Stimulated activated CD4-positive, alpha-beta T cell treated with anti-CD3 and anti-CD28 coated beads, TNF-alpha, amount 100 ng/mL, for 48 hours (primary cell): ENCODE results near the gene BOD1L1.

Experiments used
- DNase-seq, 3 donors: peaks; one replicate each; pipeline ENCODE4 v3.0.0-alpha.2; 2020; ENCODE audit warnings: low read depth in 3 of 3

BOD1L1 gene

GRCh38 chr4:13627606-13628311 is at the start of gene BOD1L1:
Gene BOD1L1 (minus strand): TSS chr4:13627725. CDS start chr4:13627587, 138 bp downstream.
- DNase-seq, result peak; percentile 60 to 65 (median 65)

DNA sequence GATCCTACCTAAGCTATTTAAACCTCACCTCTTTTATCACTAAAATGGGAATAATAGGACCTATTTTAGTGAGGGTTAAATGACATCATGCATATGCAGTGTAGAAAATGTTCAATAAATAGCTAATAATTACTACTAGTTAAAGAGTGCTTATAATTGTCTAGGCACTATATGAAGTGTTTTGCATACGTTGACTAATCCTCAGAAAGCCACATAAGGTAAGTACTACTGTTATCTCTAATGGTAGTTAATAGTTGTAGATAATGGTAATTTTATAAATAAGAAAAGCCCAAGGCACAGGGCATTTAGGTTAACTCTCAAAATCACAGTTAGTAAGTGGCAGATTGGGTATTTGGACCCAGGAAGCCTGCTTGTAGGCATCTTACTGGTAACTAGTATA is 47.4 kb upstream of the BOD1L1 start:
- DNase-seq, result no peak

DNA sequence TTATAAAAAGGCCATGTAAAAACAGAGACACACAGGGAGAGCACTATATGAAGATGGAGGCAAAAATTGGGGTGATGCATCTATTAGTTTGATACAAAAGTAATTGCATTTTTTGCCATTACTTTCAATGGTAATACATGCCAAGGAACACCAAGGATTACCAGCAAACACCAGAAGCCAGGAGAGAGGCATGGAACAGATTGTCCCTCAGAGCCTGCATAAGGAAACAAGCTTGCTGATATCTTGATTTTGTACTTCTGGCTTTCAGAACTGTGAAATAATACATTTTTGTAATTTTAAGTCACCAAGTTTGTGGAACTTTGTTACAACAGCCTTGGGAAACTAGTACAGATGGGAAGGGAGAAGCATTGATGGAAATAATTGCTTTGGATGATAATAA is 45.6 kb upstream of the BOD1L1 start:
- DNase-seq, result no peak

DNA sequence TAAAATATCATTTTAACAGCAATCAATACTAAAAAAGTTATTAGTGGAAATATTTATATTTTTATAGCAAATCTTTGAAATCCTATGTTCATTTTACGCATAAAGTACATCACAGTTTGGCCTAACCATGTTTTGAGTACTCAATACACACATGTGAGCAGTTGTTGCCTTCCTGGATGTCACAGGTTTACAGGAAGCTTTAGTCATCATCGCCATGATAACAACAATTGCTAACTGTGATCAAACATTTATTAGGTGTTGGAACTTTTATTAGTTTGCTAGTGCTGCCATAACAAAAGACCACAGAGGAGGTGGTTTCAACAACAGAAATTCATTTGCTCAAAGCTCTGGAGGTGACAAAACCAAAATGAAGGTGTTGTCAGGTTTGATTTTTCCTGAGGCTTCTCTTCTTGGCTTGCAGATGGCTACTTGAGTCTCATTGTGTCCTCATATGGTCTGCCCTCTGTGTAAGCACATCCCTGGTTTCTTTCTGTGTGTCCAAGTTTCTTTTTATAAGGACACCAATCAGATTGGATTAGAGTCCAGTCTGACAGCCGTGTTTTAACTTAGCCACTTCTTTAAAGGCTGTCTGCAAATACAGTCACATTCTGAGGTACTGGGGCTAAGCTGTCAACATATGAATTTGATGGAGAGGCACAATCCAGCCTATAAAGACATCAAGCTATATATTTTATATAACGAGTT is 43.1 kb upstream of the BOD1L1 start:
- no peak for DNase-seq

DNA sequence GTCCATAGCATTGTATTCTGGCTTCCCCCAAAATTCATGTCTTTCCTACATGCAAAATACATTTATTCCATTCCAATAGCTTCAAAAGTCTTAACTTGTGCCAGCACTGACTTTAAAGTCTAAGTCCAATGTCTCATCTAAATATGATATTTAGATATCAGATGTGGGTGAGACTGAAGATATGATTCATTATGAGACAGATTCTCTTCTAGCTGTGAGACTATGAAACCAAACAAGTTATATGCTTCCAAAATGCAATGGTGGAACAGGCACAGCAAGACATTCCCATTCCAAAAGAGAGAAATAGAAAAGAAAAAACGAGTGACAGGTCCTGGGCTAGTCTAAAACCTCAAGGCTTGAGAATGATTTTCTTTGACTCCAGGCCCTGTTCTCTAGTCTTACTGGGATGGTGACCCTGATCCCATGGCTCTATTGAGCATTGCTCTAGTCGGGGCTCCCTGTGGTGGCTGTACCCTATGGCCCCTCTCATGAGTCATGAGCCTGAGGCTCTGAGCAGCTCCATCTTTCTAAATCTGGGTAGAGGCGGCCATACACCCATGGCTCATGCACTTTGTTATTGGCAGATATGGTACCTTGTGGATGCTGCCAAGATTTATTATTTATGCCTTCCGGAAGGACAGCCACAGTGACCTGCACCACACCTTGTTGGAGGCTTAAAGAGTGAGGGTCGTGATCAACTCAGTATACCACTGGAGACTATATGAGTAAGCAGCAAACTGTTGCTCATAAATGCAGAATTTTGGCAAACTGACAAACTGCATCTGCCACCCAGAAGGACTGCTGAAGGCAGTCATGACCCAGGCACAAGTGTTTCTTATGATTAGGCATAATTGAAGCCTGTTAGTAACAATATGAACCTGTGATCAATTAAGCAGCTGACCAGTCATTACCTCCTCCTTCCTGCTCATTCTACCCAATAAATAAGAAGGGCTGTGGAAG is 38.5 kb upstream of the BOD1L1 start:
- no peak for DNase-seq

DNA sequence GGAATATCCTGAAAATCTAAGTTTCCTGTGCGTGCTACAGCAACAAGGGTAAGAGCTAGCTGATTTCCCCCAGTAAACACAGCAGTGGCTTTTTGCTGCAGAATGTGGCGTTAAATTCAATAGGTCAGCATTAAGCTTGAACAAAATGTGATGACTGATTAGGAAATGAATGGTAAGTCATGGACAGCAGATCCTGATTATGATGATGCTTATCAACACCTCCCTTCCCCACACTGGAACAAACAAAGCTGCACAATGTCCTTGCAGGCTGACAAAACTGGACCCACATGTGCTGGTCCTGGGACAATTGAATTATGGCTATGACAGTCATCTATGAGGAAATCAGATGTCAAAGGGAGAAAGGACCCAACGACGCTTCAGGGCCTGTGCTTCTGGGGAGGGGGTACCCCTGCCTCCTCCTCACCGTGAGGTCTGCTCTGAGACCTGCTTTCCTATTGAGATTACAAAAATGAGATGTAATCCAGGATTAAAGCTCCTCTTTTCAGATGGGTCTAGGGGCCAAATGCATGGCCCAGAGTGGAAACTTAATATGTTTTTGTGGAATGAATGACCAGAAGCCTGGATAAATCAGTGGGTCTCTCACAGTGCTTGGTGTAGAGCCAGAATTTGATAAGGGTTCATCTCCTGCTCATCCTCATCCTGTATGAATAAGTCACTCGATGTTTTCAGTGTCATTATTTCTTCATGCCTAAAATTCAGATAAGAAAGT is 32.0 kb upstream of the BOD1L1 start:
- no peak for DNase-seq

DNA sequence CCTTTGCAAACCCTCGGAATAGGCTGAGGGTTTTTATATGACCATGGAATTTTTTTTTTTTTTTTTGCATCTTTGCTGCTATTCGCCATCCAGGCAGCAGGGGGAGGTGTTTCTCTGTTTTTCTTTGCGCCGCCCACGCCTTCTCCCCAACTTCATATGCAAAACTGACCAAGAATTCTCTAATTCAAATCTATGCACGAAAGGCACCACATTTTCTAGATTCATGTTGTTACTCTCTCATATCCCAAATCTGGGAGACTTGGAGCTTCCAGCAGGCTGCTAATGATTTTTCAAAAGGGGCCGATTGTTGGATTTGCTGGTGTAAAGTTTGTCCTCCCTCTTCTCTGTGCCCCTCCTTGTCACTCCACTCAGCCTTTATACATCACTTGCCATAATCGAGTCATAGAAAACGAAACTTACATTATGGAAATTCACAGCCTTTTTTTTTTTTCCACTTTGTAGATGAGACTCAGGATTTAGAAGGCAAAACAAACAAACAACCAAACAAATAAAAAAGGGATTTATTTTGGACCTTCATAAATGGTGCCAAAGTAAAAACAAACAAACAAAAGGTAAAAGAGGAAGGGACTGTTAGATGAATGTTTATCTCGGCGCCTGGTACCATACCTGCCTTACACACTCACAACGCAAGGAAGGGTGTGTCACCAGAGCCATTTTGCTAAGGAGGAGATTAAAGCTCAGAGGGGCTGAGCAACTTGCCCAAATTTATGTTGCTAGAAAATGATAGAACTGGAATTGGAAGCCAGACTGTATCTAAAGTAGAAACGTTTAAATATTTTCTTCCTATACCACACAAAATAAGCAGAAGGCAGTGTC is 29.3 kb upstream of the BOD1L1 start:
- peak; percentile 48 to 65 (median 55) for DNase-seq

DNA sequence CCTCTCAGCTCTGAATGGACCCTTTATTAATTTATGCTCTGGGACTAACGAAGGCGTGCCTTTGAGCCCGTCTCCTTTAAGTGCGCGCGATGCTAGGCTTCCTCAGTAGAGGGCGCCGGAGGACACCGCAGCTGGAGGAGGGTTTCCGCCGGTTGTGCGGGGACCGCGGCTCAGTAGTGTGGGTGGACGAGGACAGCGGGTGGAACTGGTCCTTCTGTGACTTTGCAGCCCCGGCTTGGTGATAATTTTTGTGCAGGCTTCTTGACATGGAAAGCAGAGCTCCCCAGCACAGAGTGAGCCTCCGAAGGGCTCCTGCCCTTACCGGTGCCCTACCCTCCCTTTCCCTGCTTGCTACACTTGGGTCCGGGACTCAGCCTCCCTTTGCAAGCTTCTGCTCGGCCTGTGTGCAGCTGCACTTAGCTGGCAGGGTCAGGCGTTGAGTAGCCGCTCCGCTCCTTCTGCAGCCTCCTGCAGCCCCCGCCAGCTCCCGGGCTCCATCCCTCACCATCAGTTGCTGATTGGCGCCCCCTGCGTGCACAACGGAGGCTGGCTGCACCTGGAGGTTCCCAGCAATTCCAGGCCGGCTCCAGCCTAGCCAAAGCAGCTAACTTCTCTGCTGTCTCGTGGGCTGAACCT is 26.8 kb upstream of the BOD1L1 start:
- peak; percentile 51 to 74 (median 58) for DNase-seq

GRCh38 chr4:13653766-13654161 is 26.2 kb upstream of the BOD1L1 start:
- DNase-seq, result no peak

DNA sequence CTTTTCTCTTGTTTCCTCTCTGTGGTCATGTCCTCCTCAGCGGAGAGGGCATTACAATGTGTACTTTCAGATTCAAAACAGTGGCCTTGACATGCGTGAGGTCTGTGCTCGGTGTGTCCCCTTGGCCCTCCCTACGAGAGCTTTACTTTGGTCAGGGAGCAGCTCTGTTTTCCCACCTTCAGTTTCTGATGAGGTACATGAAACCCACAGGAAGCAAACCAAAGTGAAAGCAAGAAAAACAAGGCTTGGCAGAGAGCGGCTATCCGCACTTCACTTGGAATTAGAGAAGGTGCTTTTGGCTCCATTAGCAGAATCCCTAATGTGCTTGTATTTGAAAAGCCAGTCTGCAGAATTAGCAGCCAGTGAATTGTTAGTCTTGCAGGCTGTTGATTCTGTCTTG is 19.5 kb upstream of the BOD1L1 start:
- no peak for DNase-seq

GRCh38 chr4:13645075-13645474 is 17.6 kb upstream of the BOD1L1 start:
- DNase-seq, result no peak

DNA sequence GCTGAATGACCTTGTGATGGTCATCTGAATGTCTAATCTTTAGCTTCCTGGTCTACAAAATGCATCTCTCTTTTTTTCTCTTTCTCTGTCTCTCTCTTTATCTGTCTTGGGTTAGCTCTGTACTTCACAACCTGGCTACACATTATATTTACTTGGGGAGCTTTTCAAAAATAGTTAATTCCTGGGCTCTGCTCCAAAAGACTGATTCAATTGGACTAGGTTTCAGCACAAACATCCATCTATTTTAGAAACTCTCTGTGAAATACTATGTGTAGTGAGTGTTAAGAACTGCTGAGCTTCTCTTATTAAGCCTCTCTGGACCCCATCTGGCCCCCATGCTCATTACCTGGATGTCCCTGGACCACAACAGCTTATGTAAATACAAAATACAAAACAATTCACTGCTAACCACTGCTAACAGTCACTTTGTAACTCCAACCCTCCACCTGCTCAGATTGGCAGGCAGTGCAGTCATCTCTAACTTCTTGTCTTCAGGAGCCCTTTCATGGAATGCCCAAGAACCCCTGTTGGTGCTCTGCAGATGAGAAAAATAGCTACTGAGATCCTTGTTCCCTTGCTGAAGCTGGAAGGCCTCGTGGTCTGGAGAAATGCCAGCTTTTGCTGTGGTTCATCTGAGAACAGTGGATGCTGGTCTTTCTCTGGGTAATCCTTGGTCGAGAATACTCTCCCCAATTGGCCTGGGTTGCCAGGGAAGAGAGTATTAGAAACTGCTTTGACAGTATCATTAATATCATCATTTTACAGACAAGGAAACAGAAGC is 14.8 kb upstream of the BOD1L1 start:
- no peak for DNase-seq

- DNase-seq, result no peak
Measured at GRCh38 chr4:13641084-13641483, 13.6 kb upstream of the BOD1L1 start.

DNA sequence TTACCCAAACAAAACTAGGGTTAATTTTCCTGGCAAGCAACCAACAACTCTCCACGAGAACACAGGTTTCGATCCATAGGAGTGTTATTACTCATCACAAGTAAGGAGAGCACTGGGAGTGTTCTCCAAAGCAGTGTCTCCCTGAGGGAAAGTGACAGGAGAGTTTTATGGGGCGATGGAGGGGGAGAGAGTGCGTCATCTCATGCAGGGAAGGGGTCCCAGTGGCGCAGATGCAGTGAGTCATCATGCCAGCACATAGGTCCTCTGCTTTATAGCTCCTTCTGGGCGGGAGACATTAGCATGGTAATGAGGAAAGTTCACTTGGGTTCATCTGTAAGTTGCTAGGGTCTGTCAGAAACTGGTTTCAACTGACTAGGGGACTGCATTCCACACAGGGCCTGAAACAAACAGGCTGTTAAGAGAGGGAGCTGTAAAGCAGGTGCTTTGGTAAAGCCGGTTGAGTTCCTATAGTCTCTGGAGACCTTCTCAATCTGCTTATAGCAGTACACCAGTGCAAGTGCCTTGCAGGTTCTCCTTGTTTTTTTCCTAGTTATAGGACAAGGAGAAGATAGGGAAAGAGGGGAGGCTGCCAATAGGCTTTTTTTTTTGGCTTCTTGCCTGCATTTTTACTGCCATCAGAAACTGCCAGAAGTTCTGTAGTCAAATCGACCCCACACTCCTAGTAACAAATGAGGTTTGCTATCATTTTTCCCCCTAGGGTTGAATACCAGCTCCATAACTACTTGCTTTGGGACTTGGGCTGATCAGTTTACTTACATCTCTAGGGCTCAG is 12.8 kb upstream of the BOD1L1 start:
- DNase-seq, result no peak

- DNase-seq, result no peak
Measured at GRCh38 chr4:13635286-13635799, 7.8 kb upstream of the BOD1L1 start.

- DNase-seq, result no peak
Measured at GRCh38 chr4:13633671-13634070, 6.1 kb upstream of the BOD1L1 start.

DNA sequence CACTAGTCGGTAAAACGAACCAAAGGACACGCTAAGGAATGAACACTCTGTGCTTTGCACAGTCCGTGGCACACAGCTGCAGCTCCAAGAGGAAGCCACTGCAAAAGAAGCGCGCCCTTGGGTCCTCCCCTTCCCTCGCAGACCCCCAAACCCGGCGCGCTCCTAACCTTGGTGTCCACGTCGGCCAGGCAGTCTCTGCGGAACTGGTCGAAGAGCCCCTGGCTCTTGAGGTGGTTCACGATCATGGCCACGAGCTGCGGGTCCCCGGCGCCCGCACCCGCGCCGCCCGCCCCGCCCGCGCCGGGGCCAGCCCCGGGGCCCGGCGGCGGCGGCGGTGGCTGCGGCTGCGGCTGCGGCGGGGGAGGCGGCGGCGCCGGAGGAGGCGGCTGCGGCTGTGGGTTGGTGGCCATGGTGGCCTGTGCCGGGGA is 333 bp downstream of the BOD1L1 start:
- peak in 1 of 3 donors; percentile 23 for DNase-seq

DNA sequence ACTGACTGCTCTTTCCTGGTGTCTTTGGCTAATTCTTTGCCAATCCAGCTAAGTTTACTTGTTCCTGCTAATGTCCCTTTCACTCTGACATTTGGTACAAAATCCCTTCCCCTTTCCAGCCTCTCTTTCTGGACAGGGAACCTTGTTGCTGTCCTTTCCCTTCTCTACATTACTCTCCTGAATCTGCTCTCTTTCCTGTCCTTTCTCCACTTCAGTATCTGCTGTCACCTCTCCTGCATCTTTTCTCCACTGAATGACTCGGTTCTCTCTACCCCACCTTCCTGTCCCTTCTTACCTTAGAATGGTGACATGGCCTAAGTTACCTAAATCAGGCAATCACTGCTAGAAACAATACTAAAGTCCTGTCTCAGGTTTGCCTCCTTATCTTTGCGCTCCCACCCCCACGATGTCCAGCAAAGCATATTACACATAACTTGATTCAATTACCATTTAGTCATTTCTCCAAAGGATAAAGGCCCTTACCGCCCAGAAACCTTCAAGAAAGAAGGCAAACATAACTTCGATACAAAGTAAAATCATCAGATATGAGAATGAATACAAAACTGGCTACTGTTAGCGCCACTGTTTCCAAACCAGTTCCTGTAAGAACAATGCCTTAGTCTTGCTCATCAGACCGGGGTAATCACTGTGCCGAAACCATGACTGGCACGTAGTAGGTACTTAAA is 890 bp downstream of the BOD1L1 start:
- no peak for DNase-seq
